OCI-LY7 (cell line): ENCODE measurements around the gene CAV3. TPM values are rescaled to one million over a fixed set of nuclear protein-coding genes. Genes with fewer than 3 reads are reported as not detected.

Experiments used
- BruUV-seq: library from RNA; stranded (reverse); fragments of 400-500 nt; replicated peaks from 2 replicates; lab custom pipeline; 2021; lab: Mats Ljungman, UMichigan
- CTCF ChIA-PET: fragments of 300-600 bp; sonication (Branson Sonifier 250); formaldehyde crosslinking; loops from one replicate; lab custom pipeline; 2022; ENCODE audit warnings: antibody characterized with exemption; ENCODE audit not compliant: unreplicated experiment; lab: Charles Lee
- POLR2A ChIA-PET: fragments of 300-600 bp; sonication (Branson Sonifier 250); formaldehyde crosslinking; loops from one replicate; lab custom pipeline; 2022; ENCODE audit warnings: antibody characterized with exemption; lab: Charles Lee
- DNase-seq: peaks from one replicate; pipeline ENCODE4 v3.0.0-alpha.2; 2015; ENCODE audit warnings: low spot score
- H2AFZ ChIP-seq: fragments of 200-600 bp; sonication (generic), shearing (Covaris generic); 2 replicates; pipeline ENCODE4 v1.6.1; 2014; ENCODE audit warnings: mild to moderate bottlenecking, antibody characterized with exemption, low read length, moderate library complexity
- H3K27ac ChIP-seq: fragments of 200-600 bp; sonication (generic); 2 replicates; pipeline ENCODE4 v1.5.1; 2014; ENCODE audit warnings: mixed run types, low read depth, mild to moderate bottlenecking, moderate library complexity, low read length, inconsistent platforms; ENCODE audit not compliant: poor library complexity, severe bottlenecking
- H3K36me3 ChIP-seq: fragments of 200-600 bp; sonication (generic); 2 replicates; pipeline ENCODE4 v1.6.1; 2014; ENCODE audit warnings: mild to moderate bottlenecking, antibody characterized with exemption, low read length, moderate library complexity, mixed read lengths; ENCODE audit not compliant: insufficient read depth
- H3K4me1 ChIP-seq: fragments of 200-600 bp; sonication (generic); 2 replicates; pipeline ENCODE4 v1.5.1; 2014; ENCODE audit warnings: mild to moderate bottlenecking, low read length; ENCODE audit not compliant: insufficient read depth, poor library complexity, severe bottlenecking
- H3K4me2 ChIP-seq: fragments of 200-600 bp; sonication (generic); 2 replicates; pipeline ENCODE4 v1.6.1; 2014; ENCODE audit warnings: mild to moderate bottlenecking, low read length
- H3K4me3 ChIP-seq: fragments of 200-600 bp; sonication (generic); 2 replicates; pipeline ENCODE4 v1.5.1; 2014; ENCODE audit warnings: mild to moderate bottlenecking, low read depth, low read length; ENCODE audit not compliant: poor library complexity, severe bottlenecking
- H3K79me2 ChIP-seq: fragments of 200-600 bp; sonication (generic); 2 replicates; pipeline ENCODE4 v1.6.1; 2016; ENCODE audit warnings: low read depth, mild to moderate bottlenecking, low read length, moderate library complexity, mixed read lengths; ENCODE audit not compliant: insufficient read depth
- H3K9me2 ChIP-seq: fragments of 200-600 bp; sonication (generic); 2 replicates; pipeline ENCODE4 v1.6.1; 2016; ENCODE audit warnings: mild to moderate bottlenecking, low read length, mixed read lengths; ENCODE audit not compliant: insufficient read depth
- H3K9me3 ChIP-seq: fragments of 200-600 bp; sonication (generic); 2 replicates; pipeline ENCODE4 v1.6.1; 2014; ENCODE audit warnings: mild to moderate bottlenecking, mixed run types, low read length, mixed read lengths
- H4K20me1 ChIP-seq: fragments of 200-600 bp; sonication (generic); 2 replicates; pipeline ENCODE4 v1.6.1; 2014; ENCODE audit warnings: mild to moderate bottlenecking, antibody characterized with exemption, low read length, moderate library complexity, mixed read lengths; ENCODE audit not compliant: insufficient read depth
- CTCF ChIP-seq: fragments of 200-600 bp; sonication (generic); conservative IDR thresholded peaks from 2 replicates; pipeline ENCODE4 v1.5.1; 2014; ENCODE audit warnings: mild to moderate bottlenecking, antibody characterized with exemption, low read length, moderate library complexity, mixed read lengths
- EZH2phosphoT487 ChIP-seq: fragments of 200-600 bp; sonication (generic); IDR thresholded peaks from 2 replicates; pipeline ENCODE4 v1.6.1; 2018; ENCODE audit warnings: low read depth, borderline replicate concordance, mild to moderate bottlenecking, mixed run types, antibody characterized with exemption, low read length, moderate library complexity, mixed read lengths
- intact Hi-C: fragments of 100-400 bp; cut with micrococcal nuclease; formaldehyde crosslinking; loops from one replicate; pipeline ENCODE4 v1.10.0; 2022; ENCODE audit not compliant: unreplicated experiment
- total RNA-seq, 2 experiments: library from RNA; depleted of rRNA in 1 of 2; stranded (reverse); fragments of >200 nt in 1 of 2; shearing (Covaris generic) in 1 of 2; gene quantifications; 2 replicates each; pipeline ENCODE4 v1.2.3, GENCODE V29; 2014 to 2022

CAV3 gene
- total RNA-seq, 2 experiments from 2014 or later = not detected

GRCh38 chr3:8732413-8732812 is 1.2 kb upstream of the CAV3 start:
- Histone ChIP-seq H3K4me3 (no peak overlapping the region), H3K27ac (no peak overlapping the region), H3K4me1 (no peaks in the 10 kb centered on the region), H4K20me1 (no peaks in the 10 kb centered on the region), H3K36me3 (no peaks in the 10 kb centered on the region), H3K79me2 (no peaks in the 10 kb centered on the region), H3K9me2 (no peaks in the 10 kb centered on the region), H2AFZ (no peak overlapping the region), H3K4me2 (no peak overlapping the region), H3K9me3 (no peaks in the 10 kb centered on the region)
- intact Hi-C loops = no loop called here
- DNase-seq = no peak
- TF ChIP-seq CTCF (no peak), EZH2phosphoT487 (no peak)
- CTCF ChIA-PET = interaction anchor here (0.7 kb wide), 1 partner anchor 493 kb away, joined by 3 read pairs; no protein-coding TSS in a partner anchor
- BruUV-seq = no TSS peak
- POLR2A ChIA-PET = interaction anchor here (1.6 kb wide), 1 partner anchor 9 kb away, joined by 4 read pairs; no protein-coding TSS in a partner anchor

DNA sequence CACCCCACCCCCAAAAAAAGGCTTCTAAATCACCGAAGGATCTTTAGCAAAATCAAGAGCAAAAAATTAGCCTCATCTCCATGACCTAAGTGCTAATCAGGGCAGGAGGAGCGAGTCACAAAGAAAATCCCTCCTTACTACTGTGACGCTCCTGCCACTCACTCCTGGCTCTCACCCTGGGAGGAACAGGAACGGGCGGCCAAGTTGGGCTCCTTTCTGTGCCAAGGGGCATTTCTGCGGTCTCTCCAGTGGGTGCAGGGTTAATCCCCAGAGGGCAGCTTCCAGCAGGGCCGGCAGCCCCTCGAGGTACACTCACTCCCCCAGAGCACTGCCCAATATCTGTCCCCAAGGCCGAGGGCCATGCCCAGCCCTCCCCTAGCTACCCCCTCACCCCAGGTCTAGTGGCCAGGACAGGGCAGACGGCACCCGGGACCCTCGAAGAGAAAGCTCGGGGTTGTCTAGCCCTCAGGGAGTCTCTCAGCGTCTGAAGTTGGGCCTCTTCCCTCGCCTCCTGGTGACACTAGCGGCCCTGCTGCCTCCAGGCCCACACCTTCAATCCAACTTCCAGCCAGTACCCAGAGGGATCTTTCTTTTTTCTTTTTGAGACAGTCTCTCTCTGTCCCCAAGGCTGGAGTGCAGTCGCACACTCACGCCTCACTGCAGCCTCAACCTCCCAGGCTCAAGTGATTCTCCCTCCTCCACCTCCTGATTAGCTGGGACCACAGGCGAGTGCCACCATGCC is 706 bp downstream of the CAV3 start:
- H3K4me1 ChIP-seq = no peaks in the 10 kb centered on the region
- no peaks in the 10 kb centered on the region for H3K36me3 ChIP-seq
- H3K4me3 ChIP-seq = no peak overlapping the region
- ChIA-PET POLR2A (no interaction called here), CTCF (no interaction called here)
- intact Hi-C loops = no loop called here
- TF ChIP-seq EZH2phosphoT487 = no peak
- H3K9me3 ChIP-seq = no peaks in the 10 kb centered on the region
- no peak overlapping the region for H3K4me2 ChIP-seq
- no peak overlapping the region for H2AFZ ChIP-seq
- no peaks in the 10 kb centered on the region for H3K79me2 ChIP-seq
- H4K20me1 ChIP-seq = no peaks in the 10 kb centered on the region
- no TSS peak for BruUV-seq
- H3K27ac ChIP-seq = no peak overlapping the region
- no peak for DNase-seq
- no peaks in the 10 kb centered on the region for H3K9me2 ChIP-seq

- no peaks in the 10 kb centered on the region for H3K4me1 ChIP-seq
- no TSS peak for BruUV-seq
- no peaks in the 10 kb centered on the region for H3K79me2 ChIP-seq
- POLR2A ChIA-PET = no interaction called here
- CTCF ChIA-PET = no interaction called here
- no peak overlapping the region for H3K4me2 ChIP-seq
- no peak for DNase-seq
- no peak for TF ChIP-seq EZH2phosphoT487
- TF ChIP-seq CTCF = no peak
- H3K4me3 ChIP-seq = no peak overlapping the region
- H2AFZ ChIP-seq = no peak overlapping the region
- intact Hi-C loops = no loop called here
- H3K27ac ChIP-seq = no peak overlapping the region
- H3K9me2 ChIP-seq = no peaks in the 10 kb centered on the region
- H3K9me3 ChIP-seq = no peaks in the 10 kb centered on the region
- no peaks in the 10 kb centered on the region for H4K20me1 ChIP-seq
- H3K36me3 ChIP-seq = no peaks in the 10 kb centered on the region
Measured at GRCh38 chr3:8734908-8735307, 1.3 kb downstream of the CAV3 start.
